HG03060 (cell line): ENCODE measurements around the gene TMTC4.
"Not testable (repeated sequence)": the region's sequence is repeated elsewhere in the genome, so short reads cannot be mapped to it uniquely, and the experiment has no call there.

Experiments used
- ATAC-seq: cut with Tn5 transposase; IDR thresholded peaks from one replicate; pipeline ENCODE4 v1.9.1; 2021; ENCODE audit warnings: low read depth, moderate number of reproducible peaks; ENCODE audit not compliant: unreplicated experiment

Gene TMTC4, protein sequence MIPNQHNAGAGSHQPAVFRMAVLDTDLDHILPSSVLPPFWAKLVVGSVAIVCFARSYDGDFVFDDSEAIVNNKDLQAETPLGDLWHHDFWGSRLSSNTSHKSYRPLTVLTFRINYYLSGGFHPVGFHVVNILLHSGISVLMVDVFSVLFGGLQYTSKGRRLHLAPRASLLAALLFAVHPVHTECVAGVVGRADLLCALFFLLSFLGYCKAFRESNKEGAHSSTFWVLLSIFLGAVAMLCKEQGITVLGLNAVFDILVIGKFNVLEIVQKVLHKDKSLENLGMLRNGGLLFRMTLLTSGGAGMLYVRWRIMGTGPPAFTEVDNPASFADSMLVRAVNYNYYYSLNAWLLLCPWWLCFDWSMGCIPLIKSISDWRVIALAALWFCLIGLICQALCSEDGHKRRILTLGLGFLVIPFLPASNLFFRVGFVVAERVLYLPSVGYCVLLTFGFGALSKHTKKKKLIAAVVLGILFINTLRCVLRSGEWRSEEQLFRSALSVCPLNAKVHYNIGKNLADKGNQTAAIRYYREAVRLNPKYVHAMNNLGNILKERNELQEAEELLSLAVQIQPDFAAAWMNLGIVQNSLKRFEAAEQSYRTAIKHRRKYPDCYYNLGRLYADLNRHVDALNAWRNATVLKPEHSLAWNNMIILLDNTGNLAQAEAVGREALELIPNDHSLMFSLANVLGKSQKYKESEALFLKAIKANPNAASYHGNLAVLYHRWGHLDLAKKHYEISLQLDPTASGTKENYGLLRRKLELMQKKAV

GRCh38 chr13:100674572-100674871, at the start of gene TMTC4:
TMTC4 (minus strand) TSS chr13:100674795; CDS start chr13:100670362, 4,433 bp downstream.
- ATAC-seq = peak; percentile 18

DNA sequence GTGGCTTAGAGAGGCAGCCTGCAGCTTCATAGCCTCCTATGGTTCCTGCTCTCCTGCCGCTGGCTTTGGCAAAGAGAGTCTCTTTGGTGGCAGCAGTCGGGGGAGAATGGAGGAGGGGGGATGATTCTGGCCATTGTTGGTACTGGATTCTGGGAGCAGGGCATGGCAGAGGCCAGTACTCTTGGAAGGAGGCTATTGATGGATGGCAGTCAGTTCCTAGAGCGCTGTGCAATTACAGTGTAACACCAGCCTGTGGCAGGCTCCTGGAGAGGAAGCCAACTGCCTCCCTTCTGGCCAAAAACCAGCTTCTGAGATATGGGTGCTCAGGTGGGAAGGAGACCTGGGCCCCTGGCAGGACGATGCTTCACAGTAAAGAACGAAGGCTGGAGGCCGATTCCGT, 47.9 kb upstream of the TMTC4 start:
- no peak for ATAC-seq

DNA sequence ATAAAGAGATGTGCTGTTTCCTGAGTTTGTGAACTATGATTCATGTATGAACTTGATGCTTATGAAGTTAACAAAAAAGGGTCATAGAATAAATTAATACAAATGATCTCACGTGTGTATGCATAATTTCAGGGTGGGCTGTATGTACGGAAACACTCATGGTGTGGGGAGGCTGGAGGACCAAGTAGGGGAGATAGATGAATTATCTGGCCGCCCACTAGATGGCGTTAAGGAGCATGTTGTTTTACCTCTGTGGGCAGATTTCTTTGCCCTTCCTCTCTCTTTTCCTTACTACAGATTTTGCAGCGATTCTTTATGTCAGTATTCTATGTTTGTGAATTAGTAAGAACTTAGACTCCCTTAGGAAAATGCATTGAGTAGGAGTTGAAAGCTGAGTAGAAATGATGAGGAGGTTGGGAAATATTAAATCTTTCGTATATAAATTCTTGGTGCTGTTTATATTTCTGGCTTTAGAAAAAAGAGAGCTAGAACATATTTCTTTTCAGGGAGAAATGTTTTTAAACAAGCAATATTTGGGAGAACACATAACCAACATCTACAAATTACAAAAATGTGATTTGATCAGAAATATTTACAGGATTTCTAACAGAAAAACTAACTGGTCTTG, 47.4 kb upstream of the TMTC4 start:
- peak; percentile 77 for ATAC-seq

DNA sequence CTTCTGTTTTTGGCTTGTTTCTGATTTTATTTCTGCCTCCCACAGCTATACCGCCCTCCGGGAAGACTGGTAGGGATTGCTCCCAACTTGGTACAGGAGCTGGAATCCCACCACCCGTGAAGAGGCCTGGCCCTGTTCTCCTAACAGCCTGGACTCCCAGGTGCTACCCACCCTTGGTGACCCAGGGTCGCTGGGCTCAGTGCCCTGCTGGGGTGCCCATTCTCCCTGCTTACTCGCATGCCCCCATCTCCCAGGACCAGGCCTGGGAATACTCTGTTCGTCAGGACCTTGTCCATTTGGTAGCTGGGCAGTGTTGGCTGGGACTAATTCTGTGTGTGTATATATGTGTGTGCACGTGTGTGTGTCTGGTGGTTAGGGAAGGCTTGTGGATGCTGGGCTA, 41.0 kb upstream of the TMTC4 start:
- ATAC-seq = no peak

GRCh38 chr13:100714478-100714877, 39.9 kb upstream of the TMTC4 start:
- no peak for ATAC-seq

DNA sequence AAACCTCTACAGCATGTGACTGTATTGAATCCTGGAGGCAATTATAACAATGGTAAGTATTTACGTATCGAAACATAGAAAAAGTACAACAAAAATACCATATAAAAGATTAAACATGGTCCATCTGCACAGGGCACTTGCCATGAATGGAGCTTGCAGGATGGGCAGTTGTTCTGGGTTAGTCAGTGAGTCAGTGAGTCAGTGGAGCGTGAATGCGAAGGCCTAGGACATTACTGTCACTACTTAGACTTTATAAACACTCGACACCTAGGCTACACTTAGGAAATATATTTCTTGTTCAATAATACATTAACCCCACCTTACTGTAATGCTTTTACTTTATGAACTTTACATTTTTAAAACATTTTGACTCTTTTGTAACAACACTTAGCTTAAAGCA, 35.6 kb upstream of the TMTC4 start:
- ATAC-seq = no peak

DNA sequence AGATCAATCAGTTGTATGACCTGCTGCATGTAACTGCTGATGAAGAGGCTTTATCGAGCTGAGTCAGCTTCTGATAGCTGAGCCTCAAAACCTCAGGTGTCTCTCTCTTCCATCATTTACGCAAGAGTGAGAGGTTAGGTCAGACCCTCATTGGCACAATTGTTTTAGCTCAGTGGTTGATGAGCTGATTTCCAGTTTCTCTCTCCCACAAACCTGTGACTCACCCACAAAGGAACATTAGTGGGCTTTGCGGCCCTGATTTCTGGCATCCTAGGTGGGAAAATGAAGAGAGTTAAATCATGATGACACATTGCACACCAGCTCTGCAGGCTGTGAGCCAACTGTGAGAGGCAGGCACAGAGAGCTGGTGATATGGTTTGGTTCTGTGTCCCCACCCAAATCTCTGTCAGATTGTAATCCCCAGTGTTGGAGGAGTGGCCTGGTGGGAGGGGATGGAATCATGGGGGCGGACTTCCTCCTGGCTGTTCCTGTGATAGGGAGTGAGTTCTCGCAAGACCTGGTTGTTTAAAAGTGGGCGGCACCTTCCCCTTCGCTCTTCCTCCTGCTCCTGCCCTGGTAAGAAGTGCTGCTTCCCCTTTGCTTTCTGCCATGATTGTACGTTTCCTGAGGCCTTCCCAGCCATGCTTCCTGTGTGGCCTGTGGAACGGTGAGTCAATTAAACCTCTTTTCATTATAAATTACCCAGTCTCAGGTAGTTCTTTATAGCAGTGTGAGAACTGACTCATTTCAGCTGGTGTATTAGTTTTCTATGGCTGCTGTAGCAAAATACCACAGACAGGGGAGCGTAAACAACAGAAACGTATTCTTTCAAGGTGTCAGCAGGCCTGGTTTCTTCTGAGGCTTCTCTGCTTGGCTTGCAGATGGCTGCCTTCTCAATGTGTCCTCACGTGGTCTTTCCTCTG, 33.5 kb upstream of the TMTC4 start:
- no peak for ATAC-seq

- not testable (repeated sequence) for ATAC-seq
These were observed 23.7 kb upstream of the TMTC4 start for GRCh38 chr13:100698331-100698730.

DNA sequence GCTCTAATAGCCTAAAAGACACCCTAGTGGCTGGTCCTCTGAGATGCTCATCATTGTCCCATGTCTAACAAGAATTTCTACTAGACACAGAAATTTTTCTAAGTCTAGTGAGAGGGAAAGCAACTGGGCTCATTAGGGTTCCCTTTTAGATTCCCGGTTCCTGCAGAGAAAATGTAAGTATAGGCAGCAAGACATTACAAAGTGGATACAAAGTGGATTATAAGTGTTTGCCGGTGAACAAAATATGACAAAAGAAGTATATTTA, 20.8 kb upstream of the TMTC4 start:
- ATAC-seq = no peak

DNA sequence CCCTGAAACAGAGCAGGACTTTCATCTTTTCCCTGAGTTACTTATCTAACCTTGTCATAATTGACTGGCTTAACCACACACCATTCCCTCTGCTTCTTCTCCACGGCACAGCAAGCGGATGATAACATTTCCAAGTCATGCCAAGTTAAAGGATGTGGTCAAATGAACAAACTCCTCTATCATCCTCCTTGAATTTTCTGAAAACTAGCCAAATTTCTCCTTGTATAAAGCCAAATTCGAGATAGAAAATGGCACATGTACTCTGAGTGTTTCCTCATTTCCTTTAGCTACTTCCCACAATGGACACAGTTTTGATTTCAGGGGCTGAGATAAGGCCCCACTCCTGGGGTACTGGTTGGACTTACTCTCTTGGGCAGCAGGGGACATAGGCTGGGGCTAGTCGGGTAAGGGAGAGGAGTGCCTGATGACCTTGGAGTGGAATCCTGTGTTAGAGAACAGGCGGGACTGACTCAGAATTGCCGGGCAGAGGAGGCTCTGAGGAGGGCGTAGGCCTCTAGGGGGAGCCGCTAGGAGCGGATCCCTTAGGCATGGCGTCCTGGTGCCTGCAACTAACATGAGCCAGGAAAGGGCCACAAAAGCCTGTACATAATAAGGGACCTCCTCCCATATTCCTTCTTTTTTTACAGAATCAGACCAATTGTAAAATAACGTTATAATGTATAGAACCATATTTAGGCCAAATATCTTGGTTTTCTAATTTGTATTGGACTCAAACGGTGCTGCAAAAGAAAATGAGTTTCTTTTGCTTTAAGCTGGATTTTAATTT, 20.3 kb upstream of the TMTC4 start:
- ATAC-seq = no peak

- ATAC-seq = no peak
These were observed 14.6 kb upstream of the TMTC4 start for GRCh38 chr13:100689191-100689590.

DNA sequence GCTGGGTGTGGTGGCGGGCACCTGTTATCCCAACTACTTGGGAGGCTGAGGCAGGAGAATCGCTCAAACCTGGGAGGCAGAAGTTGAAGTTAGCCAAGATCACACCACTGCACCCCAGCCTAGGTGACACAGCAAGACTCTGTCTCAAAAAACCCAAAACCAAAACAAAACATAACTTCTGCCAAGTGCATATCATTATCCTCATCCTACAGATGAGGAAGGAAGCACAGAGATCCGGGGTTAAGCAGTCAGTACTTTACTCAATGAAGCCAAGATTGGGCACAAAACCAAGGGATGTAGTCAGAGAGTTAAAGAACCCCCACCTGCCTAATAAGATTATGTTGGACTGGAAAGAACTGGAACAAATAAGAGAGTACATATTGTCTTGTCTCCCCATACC, 5.5 kb upstream of the TMTC4 start:
- no peak for ATAC-seq

GRCh38 chr13:100677128-100677527, 2.5 kb upstream of the TMTC4 start:
- ATAC-seq = not testable (repeated sequence)

DNA sequence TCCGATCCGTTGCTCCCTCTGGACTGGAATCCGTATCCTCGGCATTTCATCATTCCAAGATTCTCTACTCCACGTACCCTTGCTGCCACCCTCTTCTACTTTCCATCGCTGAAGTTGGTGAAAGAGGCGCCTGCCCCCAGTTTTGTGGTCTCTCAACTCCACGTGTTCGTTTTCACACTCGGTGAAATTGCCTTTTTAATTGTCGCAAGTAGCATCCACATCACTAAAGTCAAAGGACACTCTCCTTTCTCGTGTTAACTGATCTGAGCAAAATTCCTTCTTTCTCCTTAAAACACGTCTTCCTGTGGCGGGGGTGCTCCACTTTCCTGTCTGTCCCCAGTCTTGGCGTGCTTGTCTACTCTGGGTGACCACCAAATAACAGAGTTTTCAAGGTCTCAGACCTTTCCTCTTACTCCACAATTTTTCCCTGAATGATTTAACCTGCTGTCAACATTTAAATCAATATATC, 1.1 kb upstream of the TMTC4 start:
- no peak for ATAC-seq

- ATAC-seq = peak; percentile 90
These were observed 471 bp upstream of the TMTC4 start for GRCh38 chr13:100674872-100675660.

DNA sequence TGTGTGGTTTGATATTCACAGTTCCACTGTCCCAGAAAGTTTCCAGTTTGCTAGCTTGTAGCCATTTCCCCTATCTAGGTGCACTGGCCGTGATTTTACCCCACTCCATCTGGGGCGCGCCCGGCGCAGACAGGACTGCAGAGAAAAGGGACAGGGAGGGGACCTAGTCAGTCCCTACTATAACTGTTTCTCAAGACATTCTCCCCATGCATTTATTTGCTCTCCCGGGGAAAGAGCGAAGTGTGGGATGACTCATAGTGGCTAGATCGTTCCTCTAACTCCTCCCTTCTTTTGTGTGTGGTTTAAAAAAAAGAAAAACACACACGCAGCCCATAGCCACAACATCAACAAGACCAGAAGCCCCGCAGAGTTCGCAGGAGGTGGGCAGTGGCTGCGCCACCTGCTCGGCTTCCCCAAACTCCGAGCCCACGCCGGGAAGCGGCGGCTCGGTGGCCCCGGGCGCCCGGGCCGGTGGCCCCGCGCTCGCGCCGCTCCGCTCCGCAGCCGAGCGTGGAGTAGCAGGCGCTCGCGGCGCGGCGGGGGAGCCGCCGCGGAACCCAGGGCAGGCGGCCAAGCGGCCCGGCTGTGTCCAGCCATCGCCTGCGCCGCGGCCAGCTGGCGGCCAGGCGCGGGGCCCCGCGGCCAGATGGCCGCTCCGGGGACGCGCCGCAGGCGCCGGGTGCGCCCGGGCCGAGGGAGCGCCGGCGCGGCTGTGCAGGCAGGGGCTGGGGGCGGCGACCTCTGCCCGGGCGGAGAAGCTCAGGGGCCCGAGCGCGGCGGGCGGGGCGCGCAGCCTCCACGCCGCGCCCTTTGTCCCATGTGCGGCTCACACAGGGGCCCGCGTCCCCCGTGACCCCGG, 653 bp downstream of the TMTC4 start:
- ATAC-seq = peak; percentile 27

GRCh38 chr13:100673376-100673712, 1.3 kb downstream of the TMTC4 start:
- ATAC-seq = no peak
